ENCODE results near the gene PPP1R1C. TPM values are rescaled to one million over a fixed set of nuclear protein-coding genes. Genes with fewer than 3 reads are reported as not detected.
A peak's percentile ranks its signal among the peaks of the same experiment; 100 is the strongest.

Gene PPP1R1C
- total RNA-seq, 2 experiments from 2014 or later = not detected

GRCh38 chr2:182165202-182165601 is 179.5 kb downstream of the PPP1R1C start:
- intact Hi-C loops (cut with micrococcal nuclease; ENCODE audit: unreplicated experiment) = no loop called here
- no peak overlapping the region for H3K4me3 ChIP-seq (ENCODE audit: low read depth, low read length, poor library complexity, severe bottlenecking)
- CTCF ChIA-PET (ENCODE audit: unreplicated experiment) = no interaction called here
- no peak for DNase-seq (ENCODE audit: low spot score)
- H3K4me1 ChIP-seq (ENCODE audit: insufficient read depth, low read length, poor library complexity, severe bottlenecking) = no peaks in the 10 kb centered on the region
- TF ChIP-seq CTCF (conservative IDR thresholded peaks at IDR 0.05; ENCODE audit: low read length) = no peak
- no peak overlapping the region for H3K4me2 ChIP-seq (ENCODE audit: low read length)
- no peaks in the 10 kb centered on the region for H3K79me2 ChIP-seq (ENCODE audit: insufficient read depth, low read depth, low read length)
- POLR2A ChIA-PET = interaction anchor here (0.6 kb wide), 1 partner anchor 432 kb away, joined by 3 read pairs; no protein-coding TSS in a partner anchor
- H3K36me3 ChIP-seq (ENCODE audit: insufficient read depth, low read length) = no peaks in the 10 kb centered on the region
- BruUV-seq (replicated peaks) = no TSS peak
- H3K9me3 ChIP-seq (ENCODE audit: low read length) = no peaks in the 10 kb centered on the region
- no peak overlapping the region for H2AFZ ChIP-seq (ENCODE audit: low read length)
- H4K20me1 ChIP-seq (ENCODE audit: insufficient read depth, low read length) = no peaks in the 10 kb centered on the region
- H3K27ac ChIP-seq (ENCODE audit: low read depth, low read length, poor library complexity, severe bottlenecking) = no peak overlapping the region
- no peaks in the 10 kb centered on the region for H3K9me2 ChIP-seq (ENCODE audit: insufficient read depth, low read length)

DNA sequence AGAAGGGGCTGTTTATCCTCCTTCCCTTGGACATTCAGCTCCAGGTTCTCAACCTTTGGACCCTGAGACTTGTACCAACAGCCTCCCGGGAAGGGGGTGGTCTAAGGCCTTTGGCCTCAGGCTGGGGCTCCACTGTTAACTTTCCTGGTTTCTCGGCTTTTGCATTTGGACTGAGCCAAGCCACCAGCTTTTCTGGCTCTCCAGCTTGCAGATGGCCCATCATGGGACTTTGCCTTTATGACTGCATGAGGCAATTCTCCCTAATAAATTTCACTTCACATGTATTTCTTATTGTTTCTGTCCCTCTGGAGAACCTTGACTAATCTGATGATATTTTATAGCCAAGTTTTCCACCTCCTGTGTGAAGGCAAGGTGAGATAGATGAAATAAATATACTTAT is 180.8 kb downstream of the PPP1R1C start:
- H3K79me2 ChIP-seq (ENCODE audit: insufficient read depth, low read depth, low read length) = no peaks in the 10 kb centered on the region
- H3K4me2 ChIP-seq (ENCODE audit: low read length) = no peak overlapping the region
- POLR2A ChIA-PET = interaction anchor here (1.0 kb wide), 1 partner anchor 9 kb away, joined by 3 read pairs; no protein-coding TSS in a partner anchor
- DNase-seq (ENCODE audit: low spot score) = no peak
- H2AFZ ChIP-seq (ENCODE audit: low read length) = no peak overlapping the region
- no peaks in the 10 kb centered on the region for H3K9me3 ChIP-seq (ENCODE audit: low read length)
- CTCF ChIA-PET (ENCODE audit: unreplicated experiment) = no interaction called here
- H3K9me2 ChIP-seq (ENCODE audit: insufficient read depth, low read length) = no peaks in the 10 kb centered on the region
- no peak overlapping the region for H3K4me3 ChIP-seq (ENCODE audit: low read depth, low read length, poor library complexity, severe bottlenecking)
- H3K27ac ChIP-seq (ENCODE audit: low read depth, low read length, poor library complexity, severe bottlenecking) = no peak overlapping the region
- no peak for TF ChIP-seq EZH2phosphoT487 (IDR thresholded peaks at IDR 0.05; ENCODE audit: borderline replicate concordance, low read depth, low read length)
- H3K36me3 ChIP-seq (ENCODE audit: insufficient read depth, low read length) = no peaks in the 10 kb centered on the region
- H4K20me1 ChIP-seq (ENCODE audit: insufficient read depth, low read length) = no peaks in the 10 kb centered on the region
- intact Hi-C loops (cut with micrococcal nuclease; ENCODE audit: unreplicated experiment) = no loop called here
- BruUV-seq (replicated peaks) = no TSS peak
- no peaks in the 10 kb centered on the region for H3K4me1 ChIP-seq (ENCODE audit: insufficient read depth, low read length, poor library complexity, severe bottlenecking)

DNA sequence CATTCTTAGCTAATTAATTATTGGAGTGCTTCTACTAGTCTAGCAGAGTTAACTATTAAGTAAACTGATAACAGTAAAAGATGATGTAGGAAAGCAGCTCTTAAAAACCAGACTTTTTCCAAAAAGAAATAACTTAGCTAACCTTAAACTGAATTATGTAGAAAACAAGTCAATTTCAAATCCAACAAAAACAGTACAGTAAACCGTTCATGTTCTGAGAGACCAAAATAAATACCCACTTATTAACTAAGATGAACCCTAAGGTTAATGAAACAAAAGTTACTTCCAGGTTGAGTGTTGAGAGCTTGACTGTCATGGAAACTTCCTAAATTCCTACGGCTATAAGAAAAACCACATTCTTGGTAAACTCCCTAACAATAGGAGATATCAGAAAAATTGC is 181.2 kb downstream of the PPP1R1C start:
- BruUV-seq (replicated peaks) = no TSS peak
- POLR2A ChIA-PET = interaction anchor here (0.6 to 1.0 kb wide), 2 partner anchors 9 to 724 kb away, joined by 3 read pairs; no protein-coding TSS in a partner anchor
- Histone ChIP-seq H3K4me3 (ENCODE audit: low read depth, low read length, poor library complexity, severe bottlenecking) (no peak overlapping the region), H3K9me3 (ENCODE audit: low read length) (no peaks in the 10 kb centered on the region), H4K20me1 (ENCODE audit: insufficient read depth, low read length) (no peaks in the 10 kb centered on the region), H3K9me2 (ENCODE audit: insufficient read depth, low read length) (no peaks in the 10 kb centered on the region), H3K4me2 (ENCODE audit: low read length) (no peak overlapping the region), H3K27ac (ENCODE audit: low read depth, low read length, poor library complexity, severe bottlenecking) (no peak overlapping the region), H3K4me1 (ENCODE audit: insufficient read depth, low read length, poor library complexity, severe bottlenecking) (no peaks in the 10 kb centered on the region), H2AFZ (ENCODE audit: low read length) (no peak overlapping the region), H3K36me3 (ENCODE audit: insufficient read depth, low read length) (no peaks in the 10 kb centered on the region), H3K79me2 (ENCODE audit: insufficient read depth, low read depth, low read length) (no peaks in the 10 kb centered on the region)
- CTCF ChIA-PET (ENCODE audit: unreplicated experiment) = no interaction called here
- DNase-seq (ENCODE audit: low spot score) = no peak
- TF ChIP-seq CTCF (conservative IDR thresholded peaks at IDR 0.05; ENCODE audit: low read length) = no peak
- TF ChIP-seq EZH2phosphoT487 (IDR thresholded peaks at IDR 0.05; ENCODE audit: borderline replicate concordance, low read depth, low read length) = no peak
- intact Hi-C loops (cut with micrococcal nuclease; ENCODE audit: unreplicated experiment) = no loop called here

Small RNA genes lying within 50 kb of the gene (small RNA-seq; reads per million reads assigned to genes)
- 2.2 reads per million, percentile 80 among the genes with 10 or more reads in this experiment for gene RNA5SP113

Other genes with a start within 250 kb of the PPP1R1C start
- 25.9 and 28.8 TPM in 2 replicates for gene ITPRID2, start 94.1 kb upstream of the PPP1R1C start, total RNA-seq (2014; rRNA removed; shearing (Covaris generic))
- 47.5 and 57.3 TPM in 2 replicates for gene ITPRID2, start 94.1 kb upstream of the PPP1R1C start, total RNA-seq (2022)